IMR-90 (cell line): ENCODE data around the gene CALML3. TPM values are rescaled to one million over a fixed set of nuclear protein-coding genes. Genes with fewer than 3 reads are reported as not detected.

Experiments used
- ATAC-seq: fragments of 200-7000 bp; cut with Tn5 transposase; 2 replicates; pipeline ENCODE4 v1.9.1; 2020; ENCODE audit warnings: low read depth, mild to moderate bottlenecking, moderate library complexity
- BruUV-seq: library from RNA; stranded (reverse); fragments of 400-500 nt; replicated peaks from 2 replicates; lab custom pipeline; 2021; lab: Mats Ljungman, UMichigan
- CTCF ChIA-PET: fragments of 300-600 bp; formaldehyde crosslinking; extraction: SDS; loops from one replicate; lab custom pipeline; 2021; ENCODE audit warnings: antibody characterized with exemption; lab: Yijun Ruan, JAX
- POLR2A ChIA-PET: fragments of 300-600 bp; sonication (Branson Sonifier 250); formaldehyde crosslinking; loops from one replicate; lab custom pipeline; 2022; ENCODE audit warnings: antibody characterized with exemption; ENCODE audit not compliant: unreplicated experiment; lab: Charles Lee
- DNase-seq: peaks from one replicate; pipeline ENCODE4 v3.0.0; 2013
- H2AFZ ChIP-seq: replicated peaks from 2 replicates; pipeline ENCODE3; 2013; ENCODE audit warnings: low read length, mild to moderate bottlenecking; ENCODE audit not compliant: poor library complexity
- H2AK5ac ChIP-seq: 2 replicates; pipeline ENCODE4 v1.6.1; 2013; ENCODE audit warnings: low read depth, low read length, inconsistent platforms
- H2AK9ac ChIP-seq: replicated peaks from 2 replicates; pipeline ENCODE3; 2013; ENCODE audit warnings: mild to moderate bottlenecking, low read depth, low read length, moderate library complexity; ENCODE audit not compliant: poor library complexity
- H2BK120ac ChIP-seq: 2 replicates; pipeline ENCODE4 v1.6.1; 2013; ENCODE audit warnings: low read depth, low read length, inconsistent platforms
- H2BK15ac ChIP-seq: 3 replicates; pipeline ENCODE4 v1.6.1; 2013; ENCODE audit warnings: low read depth, low read length, inconsistent platforms
- H2BK20ac ChIP-seq: 2 replicates; pipeline ENCODE4 v1.6.1; 2013; ENCODE audit warnings: low read depth, mild to moderate bottlenecking, inconsistent platforms, low read length, moderate library complexity
- H2BK5ac ChIP-seq: 2 replicates; pipeline ENCODE4 v1.6.1; 2013; ENCODE audit warnings: mild to moderate bottlenecking, low read depth, low read length, inconsistent platforms; ENCODE audit not compliant: poor library complexity, severe bottlenecking
- H3K14ac ChIP-seq: replicated peaks from 2 replicates; pipeline ENCODE4 v1.6.1; 2013; ENCODE audit warnings: low read depth, low read length, inconsistent platforms
- H3K18ac ChIP-seq: 2 replicates; pipeline ENCODE4 v1.6.1; 2013; ENCODE audit warnings: low read depth, low read length, control low read depth
- H3K23ac ChIP-seq: 2 replicates; pipeline ENCODE4 v1.6.1; 2013; ENCODE audit warnings: low read depth, low read length, inconsistent platforms
- H3K27ac ChIP-seq: 2 replicates; pipeline ENCODE4 v1.5.1; 2013; ENCODE audit warnings: mild to moderate bottlenecking, control low read depth, low read length; ENCODE audit not compliant: insufficient read depth
- H3K27me3 ChIP-seq: 2 replicates; pipeline ENCODE4 v1.6.1; 2013; ENCODE audit warnings: low read length; ENCODE audit not compliant: control insufficient read depth, insufficient read depth
- H3K36me3 ChIP-seq: 2 replicates; pipeline ENCODE4 v1.6.1; 2013; ENCODE audit warnings: low read length, mixed read lengths; ENCODE audit not compliant: control insufficient read depth, insufficient read depth
- H3K4ac ChIP-seq: 2 replicates; pipeline ENCODE4 v1.6.1; 2013; ENCODE audit warnings: low read depth, low read length, inconsistent platforms
- H3K4me1 ChIP-seq: 2 replicates; pipeline ENCODE4 v1.6.1; 2013; ENCODE audit warnings: low read length, mixed read lengths; ENCODE audit not compliant: control insufficient read depth, insufficient read depth
- H3K4me2 ChIP-seq: 2 replicates; pipeline ENCODE4 v1.6.1; 2013; ENCODE audit warnings: low read depth, mild to moderate bottlenecking, control low read depth, low read length, moderate library complexity
- H3K4me3 ChIP-seq: 2 replicates; pipeline ENCODE4 v1.5.1; 2013; ENCODE audit warnings: low read depth, mild to moderate bottlenecking, control low read depth, low read length, moderate library complexity; ENCODE audit not compliant: insufficient read depth
- H3K56ac ChIP-seq: 2 replicates; pipeline ENCODE4 v1.6.1; 2013; ENCODE audit warnings: low read length, inconsistent platforms; ENCODE audit not compliant: insufficient read depth; ENCODE audit errors: extremely low read depth
- H3K79me1 ChIP-seq, 2 experiments: 2 replicates each; pipeline ENCODE4 v1.6.1; 2013; ENCODE audit warnings: low read length in 2 of 2, inconsistent platforms in 1 of 2, low read depth in 1 of 2
- H3K9ac ChIP-seq: 2 replicates; pipeline ENCODE4 v1.6.1; 2013; ENCODE audit warnings: low read depth, low read length, control low read depth
- H3K9me1 ChIP-seq: 2 replicates; pipeline ENCODE4 v1.6.1; 2013; ENCODE audit warnings: low read length, inconsistent platforms; ENCODE audit not compliant: insufficient read depth
- H3K9me3 ChIP-seq: 2 replicates; pipeline ENCODE4 v1.6.1; 2013; ENCODE audit warnings: low read length; ENCODE audit not compliant: control insufficient read depth, insufficient read depth
- H4K20me1 ChIP-seq: 2 replicates; pipeline ENCODE4 v1.6.1; 2013; ENCODE audit warnings: low read length, inconsistent platforms; ENCODE audit not compliant: insufficient read depth
- H4K5ac ChIP-seq: 2 replicates; pipeline ENCODE4 v1.6.1; 2013; ENCODE audit warnings: mild to moderate bottlenecking, low read depth, low read length, control low read depth
- H4K8ac ChIP-seq, 2 experiments: 2 replicates each; pipeline ENCODE4 v1.6.1; 2013; ENCODE audit warnings: low read depth in 2 of 2, low read length in 2 of 2, control low read depth in 1 of 2, inconsistent platforms in 1 of 2
- H4K91ac ChIP-seq: 2 replicates; pipeline ENCODE4 v1.6.1; 2013; ENCODE audit warnings: low read depth, low read length, inconsistent platforms; ENCODE audit not compliant: insufficient read depth
- MAFK ChIP-seq: IDR thresholded peaks from 2 replicates; pipeline ENCODE4 v1.6.1; 2012; ENCODE audit warnings: low read depth, low read length, improper control_type of control experiment
- MAZ ChIP-seq: IDR thresholded peaks from 2 replicates; pipeline ENCODE4 v1.6.1; 2012; ENCODE audit warnings: low read depth, mild to moderate bottlenecking, low read length, improper control_type of control experiment, moderate library complexity, borderline replicate concordance
- RCOR1 ChIP-seq: IDR thresholded peaks from 2 replicates; pipeline ENCODE4 v1.6.1; 2012; ENCODE audit warnings: mild to moderate bottlenecking, low read length, improper control_type of control experiment; ENCODE audit not compliant: insufficient replicate concordance
- SMC3 ChIP-seq: fragments of 150-350 bp; IDR thresholded peaks from 2 replicates; pipeline ENCODE4 v1.6.1; 2016; ENCODE audit warnings: low read depth, mild to moderate bottlenecking, antibody characterized with exemption, low read length, moderate library complexity
- WGBS, 2 experiments: methylation state at CpG; one replicate each; pipeline versions ENCODE4 v1.1.5 to v1.1.7; 2013; ENCODE audit warnings: missing lambda C conversion rate in 2 of 2; ENCODE audit not compliant: insufficient read length in 1 of 2; ENCODE audit errors: extremely low coverage in 2 of 2; 5-methylcytosine and 5-hydroxymethylcytosine counted together
- dilution Hi-C: fragments of 300-500 bp; cut with HindIII; formaldehyde crosslinking; loops from one replicate; pipeline ENCODE4 v1.14.3; 2018; ENCODE audit warnings: low sequenced_read_pairs; ENCODE audit not compliant: unreplicated experiment
- in situ Hi-C: fragments of 300-500 bp; cut with MboI; formaldehyde crosslinking; loops from 3 replicates; pipeline ENCODE4 v1.14.3; 2019; ENCODE audit warnings: low sequenced_read_pairs, inconsistent platforms, mixed read lengths
- intact Hi-C: fragments of 100-400 bp; cut with micrococcal nuclease; formaldehyde crosslinking; loops from 2 replicates; pipeline ENCODE4 v1.10.0; 2022
- polyA plus RNA-seq, 3 experiments: library from polyadenylated mRNA; depleted of rRNA; stranded (reverse); fragments of >200 nt; gene quantifications; 2 replicates each; pipeline ENCODE4 v1.2.3, GENCODE V29; 2012; ENCODE audit warnings: low replicate concordance in 1 of 3
- total RNA-seq: library from RNA; depleted of rRNA; stranded (reverse); fragments of >200 nt; gene quantifications from 2 replicates; pipeline ENCODE4 v1.2.3, GENCODE V29; 2012

The CALML3 gene
- total and polyA plus RNA-seq, 2 of the 4 experiments (the other 2 are of a cell fraction), result not detected

GRCh38 chr10:5566614-5567013, 41.9 kb downstream of the CALML3 start:
- no peak overlapping the region for H3K27ac ChIP-seq
- peak overlapping the region; percentile 78 for H2AK9ac ChIP-seq
- peak overlapping the region; percentile 17; the same call in 1 of the 2 replicates for H4K91ac ChIP-seq
- peak overlapping the region; percentile 94; the same call in 1 of the 2 replicates for H2AK5ac ChIP-seq
- 58% methylated on average over 2 of the region's 3 CpGs; no CpG with 5 or more reads in 1 of the 2 experiments for WGBS, 2 experiments
- H3K9me1 ChIP-seq, result peaks cover 26% of the 10 kb centered on the region
- H2BK20ac ChIP-seq, result no peak overlapping the region
- dilution Hi-C loops (no loop called here), in situ Hi-C loops (no loop called here), intact Hi-C loops (no loop called here)
- H4K5ac ChIP-seq, result no peak overlapping the region
- no peak overlapping the region for H3K4me3 ChIP-seq
- H3K4me2 ChIP-seq, result no peak overlapping the region
- H2BK120ac ChIP-seq, result peak overlapping the region; percentile 80
- peak overlapping the region; percentile 70; the same call in 1 of the 3 replicates for H2BK15ac ChIP-seq
- no peak overlapping the region for H3K18ac ChIP-seq
- H4K20me1 ChIP-seq, result no peaks in the 10 kb centered on the region
- H3K4me1 ChIP-seq, result peaks cover 18% of the 10 kb centered on the region
- H2AFZ ChIP-seq, result no peak overlapping the region
- no peaks in the 10 kb centered on the region for H3K9me3 ChIP-seq
- H3K14ac ChIP-seq, result peak overlapping the region; percentile 57
- ATAC-seq (no peak), DNase-seq (peak; percentile 45)
- H2BK5ac ChIP-seq, result no peak overlapping the region
- no peak for TF ChIP-seq MAZ
- no peak for TF ChIP-seq RCOR1
- TF ChIP-seq SMC3, result no peak
- no peak for TF ChIP-seq MAFK
- no peak overlapping the region for H4K8ac ChIP-seq
- CTCF ChIA-PET, result interaction anchor here (1.2 to 1.4 kb wide), 2 partner anchors 18 to 122 kb away, joined by 3 to 4 read pairs; no protein-coding TSS in a partner anchor
- POLR2A ChIA-PET, result interaction anchor here (0.6 kb wide), 1 partner anchor 38 kb away, joined by 3 read pairs; no protein-coding TSS in a partner anchor
- H3K4ac ChIP-seq, result peak overlapping the region; percentile 85; the same call in 1 of the 2 replicates
- H3K9ac ChIP-seq, result no peak overlapping the region
- H3K23ac ChIP-seq, result 0 out of 2 replicates have a peak overlapping the region, but pooled peaks have one; percentile 35
- H3K27me3 ChIP-seq, result no peaks in the 10 kb centered on the region
- H3K56ac ChIP-seq, result no peak overlapping the region
- peaks cover 0 to 3% of the 10 kb centered on the region in 2 experiments; a peak in 1 of 4 replicates for H3K79me1 ChIP-seq
- H3K36me3 ChIP-seq, result no peaks in the 10 kb centered on the region
- BruUV-seq, result no TSS peak
